Neural crest cell (in vitro differentiated cells): ENCODE results near the gene ADD2. TPM values are rescaled to one million over a fixed set of nuclear protein-coding genes. Genes with fewer than 3 reads are reported as not detected.

Source experiments
- DNase-seq: peaks from one replicate; pipeline ENCODE4 v3.0.0; 2021; ENCODE audit warnings: low read depth, mixed read lengths, low spot score
- H3K27ac Mint-ChIP-seq: one replicate; pipeline ENCODE4 v1.8.0; 2021; ENCODE audit warnings: mild to moderate bottlenecking, mixed read lengths; ENCODE audit not compliant: unreplicated experiment
- H3K27me3 Mint-ChIP-seq: 2 replicates; pipeline ENCODE4 v1.8.0; 2021; ENCODE audit warnings: low read depth, mild to moderate bottlenecking, mixed read lengths
- H3K36me3 Mint-ChIP-seq: 2 replicates; pipeline ENCODE4 v1.8.0; 2021; ENCODE audit warnings: low read depth, mild to moderate bottlenecking, mixed read lengths
- H3K4me1 Mint-ChIP-seq: 2 replicates; pipeline ENCODE4 v1.8.0; 2021; ENCODE audit warnings: mixed read lengths
- H3K4me3 Mint-ChIP-seq: one replicate; pipeline ENCODE4 v1.8.0; 2021; ENCODE audit warnings: mild to moderate bottlenecking, mixed read lengths
- H3K9me3 Mint-ChIP-seq: 2 replicates; pipeline ENCODE4 v1.8.0; 2021; ENCODE audit warnings: mixed read lengths
- total RNA-seq: library from RNA; stranded (reverse); gene quantifications from 2 replicates; pipeline ENCODE4 v1.2.1, GENCODE V29; 2021
- TF ChIP-seq, protein P1 (sequence below): fragments of 200-600 bp; sonication (generic); conservative IDR thresholded peaks from 2 replicates; pipeline ENCODE4 v1.5.0; 2021; ENCODE audit warnings: antibody characterized with exemption, mild to moderate bottlenecking

Gene ADD2
- total RNA-seq, 1 donor from 2014 or later, result 31.8 TPM

DNA sequence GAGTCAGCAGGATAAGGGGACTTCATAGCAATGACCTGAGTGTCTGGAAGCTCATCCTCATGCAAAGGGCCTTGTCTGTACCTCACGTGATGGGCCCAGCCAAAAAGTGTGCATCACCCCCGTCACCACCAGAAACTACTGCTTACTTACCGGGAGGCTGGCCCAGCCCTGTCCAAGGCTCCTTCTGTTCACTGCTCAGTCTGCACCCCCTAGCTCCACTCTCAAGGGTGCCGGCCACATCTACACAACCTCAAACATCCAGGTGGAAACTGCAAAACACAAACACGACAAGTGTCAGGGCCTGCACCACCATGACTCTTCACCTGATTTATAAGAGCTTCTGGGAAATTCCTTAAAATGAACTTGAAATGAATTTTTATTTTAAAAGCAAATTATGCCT lies 55.1 kb downstream of the ADD2 start:
- no peaks in the 10 kb centered on the region for H3K27me3 Mint-ChIP-seq
- TF ChIP-seq, protein P1, sequence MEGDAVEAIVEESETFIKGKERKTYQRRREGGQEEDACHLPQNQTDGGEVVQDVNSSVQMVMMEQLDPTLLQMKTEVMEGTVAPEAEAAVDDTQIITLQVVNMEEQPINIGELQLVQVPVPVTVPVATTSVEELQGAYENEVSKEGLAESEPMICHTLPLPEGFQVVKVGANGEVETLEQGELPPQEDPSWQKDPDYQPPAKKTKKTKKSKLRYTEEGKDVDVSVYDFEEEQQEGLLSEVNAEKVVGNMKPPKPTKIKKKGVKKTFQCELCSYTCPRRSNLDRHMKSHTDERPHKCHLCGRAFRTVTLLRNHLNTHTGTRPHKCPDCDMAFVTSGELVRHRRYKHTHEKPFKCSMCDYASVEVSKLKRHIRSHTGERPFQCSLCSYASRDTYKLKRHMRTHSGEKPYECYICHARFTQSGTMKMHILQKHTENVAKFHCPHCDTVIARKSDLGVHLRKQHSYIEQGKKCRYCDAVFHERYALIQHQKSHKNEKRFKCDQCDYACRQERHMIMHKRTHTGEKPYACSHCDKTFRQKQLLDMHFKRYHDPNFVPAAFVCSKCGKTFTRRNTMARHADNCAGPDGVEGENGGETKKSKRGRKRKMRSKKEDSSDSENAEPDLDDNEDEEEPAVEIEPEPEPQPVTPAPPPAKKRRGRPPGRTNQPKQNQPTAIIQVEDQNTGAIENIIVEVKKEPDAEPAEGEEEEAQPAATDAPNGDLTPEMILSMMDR, result no peak
- H3K36me3 Mint-ChIP-seq, result no peaks in the 10 kb centered on the region
- no peaks in the 10 kb centered on the region for H3K9me3 Mint-ChIP-seq
- DNase-seq, result no peak
- H3K27ac Mint-ChIP-seq, result no peak overlapping the region
- no peak overlapping the region for H3K4me3 Mint-ChIP-seq
- peaks cover 22% of the 10 kb centered on the region for H3K4me1 Mint-ChIP-seq

DNA sequence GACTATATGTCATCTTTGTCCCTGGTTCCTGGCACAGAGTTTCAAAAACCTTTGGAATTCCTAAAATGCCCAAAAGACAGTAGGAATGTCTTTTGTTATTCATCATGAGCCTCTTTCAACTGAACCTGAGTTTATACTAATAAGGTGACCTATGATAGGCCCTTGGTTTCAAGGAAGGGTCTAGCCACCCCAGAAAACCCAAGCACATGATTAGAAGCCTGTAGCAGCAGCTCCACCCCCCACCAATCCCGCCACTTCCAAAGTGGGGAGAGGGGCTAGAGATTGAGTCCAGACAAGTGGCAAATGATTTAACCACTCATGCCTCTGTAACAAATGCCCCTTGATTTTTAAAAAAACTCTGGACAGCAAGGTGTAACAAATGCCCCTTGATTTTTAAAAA lies 56.8 kb downstream of the ADD2 start:
- H3K27ac Mint-ChIP-seq, result no peak overlapping the region
- peaks cover 17% of the 10 kb centered on the region for H3K4me1 Mint-ChIP-seq
- no peak overlapping the region for H3K4me3 Mint-ChIP-seq
- no peaks in the 10 kb centered on the region for H3K27me3 Mint-ChIP-seq
- no peak for DNase-seq
- no peaks in the 10 kb centered on the region for H3K9me3 Mint-ChIP-seq
- H3K36me3 Mint-ChIP-seq, result no peaks in the 10 kb centered on the region
- TF ChIP-seq, protein P1, result no peak

DNA sequence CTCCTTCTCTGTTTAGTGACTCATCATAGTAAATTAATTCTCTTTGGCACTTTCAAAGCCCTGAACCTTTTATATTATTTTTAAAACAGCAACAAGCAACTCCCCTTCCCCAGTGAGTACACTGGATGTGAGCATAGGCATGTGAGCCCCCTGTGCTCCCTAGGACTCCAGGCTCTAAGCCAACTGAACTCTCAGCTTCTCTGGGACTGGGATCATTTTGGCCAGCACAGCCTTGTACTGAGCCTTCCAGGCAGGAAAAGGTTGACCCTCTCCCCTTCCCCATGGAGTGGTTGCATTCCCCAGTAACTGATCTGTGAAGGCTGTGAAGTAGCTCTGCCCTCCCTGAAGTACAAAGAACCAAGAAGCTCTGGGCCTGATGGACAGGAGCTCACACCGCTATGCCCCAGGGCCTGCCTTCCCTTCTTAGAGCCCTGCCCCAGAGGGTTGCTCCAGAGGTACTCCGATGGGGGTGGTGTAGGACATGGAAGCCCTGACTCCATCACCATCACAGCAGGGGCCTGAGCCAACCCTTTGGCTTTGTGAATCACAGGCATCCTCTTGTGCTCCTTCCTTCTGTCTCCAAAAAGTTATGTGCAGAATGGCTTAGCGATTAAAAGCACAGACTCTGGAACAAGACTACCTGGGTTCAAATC lies 57.8 kb downstream of the ADD2 start:
- no peak overlapping the region for H3K27ac Mint-ChIP-seq
- no peaks in the 10 kb centered on the region for H3K36me3 Mint-ChIP-seq
- DNase-seq, result no peak
- H3K27me3 Mint-ChIP-seq, result no peaks in the 10 kb centered on the region
- TF ChIP-seq, protein P1, result no peak
- H3K9me3 Mint-ChIP-seq, result no peaks in the 10 kb centered on the region
- H3K4me1 Mint-ChIP-seq, result peaks cover 8% of the 10 kb centered on the region
- no peak overlapping the region for H3K4me3 Mint-ChIP-seq

DNA sequence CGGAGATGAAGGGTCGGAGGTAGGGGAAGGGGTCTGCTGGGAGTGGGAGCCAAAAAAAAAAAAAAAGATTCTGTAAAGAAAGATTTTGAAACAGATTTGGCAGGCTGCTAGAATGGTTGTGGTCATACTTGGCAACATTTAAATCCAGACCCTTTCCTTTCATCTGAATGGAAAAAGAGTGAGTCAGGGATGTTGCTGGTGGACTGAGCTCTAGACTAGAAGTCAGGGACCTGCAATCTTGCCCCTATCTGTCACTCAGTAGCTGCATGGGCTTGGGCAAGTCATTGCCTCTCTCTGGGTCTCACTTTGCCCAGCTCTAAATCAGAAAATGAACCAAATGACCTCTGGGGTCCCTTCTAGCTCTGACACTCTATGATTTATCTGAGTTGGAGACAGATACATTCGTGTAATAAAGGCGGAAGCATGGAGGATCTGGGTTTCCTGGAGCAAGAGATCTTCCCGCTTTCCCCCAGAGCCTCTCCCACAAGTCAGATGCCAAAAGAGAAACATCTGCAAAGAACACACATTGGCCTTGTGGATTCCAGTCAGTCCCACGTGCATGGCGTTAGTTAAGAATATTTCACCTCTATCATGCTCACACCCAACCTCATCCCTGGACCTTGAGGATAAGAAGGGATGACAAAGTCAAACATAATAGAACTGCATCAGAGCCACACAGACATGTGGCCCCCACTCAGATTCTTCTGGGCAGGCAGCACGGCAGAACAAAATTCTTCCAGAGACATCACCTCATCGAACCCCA lies 58.5 kb downstream of the ADD2 start:
- Mint-ChIP-seq H3K36me3 (no peaks in the 10 kb centered on the region), H3K9me3 (no peaks in the 10 kb centered on the region), H3K27me3 (no peaks in the 10 kb centered on the region), H3K4me3 (no peak overlapping the region), H3K4me1 (peaks cover under 1% of the 10 kb centered on the region), H3K27ac (peak overlapping the region; percentile 62)
- no peak for DNase-seq
- TF ChIP-seq, protein P1, result no peak

DNA sequence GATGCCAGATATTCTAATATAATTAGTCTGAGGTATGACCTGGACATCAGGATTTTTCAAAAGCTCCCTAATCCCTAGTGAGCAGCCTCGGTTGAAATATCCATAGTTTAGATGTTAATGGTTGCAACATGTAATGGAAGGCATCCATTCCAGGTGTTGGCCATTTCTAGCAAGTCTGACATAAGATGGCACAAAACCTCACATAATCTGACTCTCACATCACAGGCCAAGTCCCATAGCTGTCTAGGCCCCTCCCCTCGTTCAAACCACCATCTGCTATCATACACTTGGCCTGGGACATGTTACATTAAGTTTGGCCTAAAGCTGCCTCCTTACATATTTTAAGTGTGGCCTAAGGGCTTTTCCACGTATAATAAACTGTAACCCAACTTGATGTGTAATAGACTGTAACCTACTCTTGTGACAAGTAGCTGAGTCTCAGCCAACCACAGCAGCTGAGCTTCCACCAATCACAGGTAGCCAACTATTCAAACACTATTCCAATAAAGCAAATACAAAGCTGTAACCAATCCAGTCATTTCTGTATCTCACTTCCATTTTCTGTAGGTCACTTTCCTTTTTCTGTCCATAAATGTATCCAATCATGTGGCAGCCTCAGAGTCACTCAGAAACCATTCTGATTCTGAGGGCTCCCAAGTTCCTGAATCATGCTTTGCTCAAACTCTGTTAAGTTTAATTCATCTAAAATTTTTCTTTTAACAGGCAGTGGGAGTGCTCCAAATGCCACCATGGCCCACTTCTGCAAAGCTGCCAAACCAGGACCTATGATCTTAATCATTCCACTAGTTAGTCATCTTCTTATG lies 59.4 kb downstream of the ADD2 start:
- Mint-ChIP-seq H3K4me3 (no peak overlapping the region), H3K27me3 (no peaks in the 10 kb centered on the region)

More for the DNA sequence above, 59.4 kb downstream of the ADD2 start:
- H3K36me3 Mint-ChIP-seq, result no peaks in the 10 kb centered on the region
- H3K9me3 Mint-ChIP-seq, result no peaks in the 10 kb centered on the region
- H3K4me1 Mint-ChIP-seq, result no peaks in the 10 kb centered on the region
- TF ChIP-seq, protein P1, result no peak
- H3K27ac Mint-ChIP-seq, result no peak overlapping the region
- no peak for DNase-seq
